22Rv1 (cell line): ENCODE results near the gene GLCCI1.
"Not testable (repeated sequence)": the region's sequence is repeated elsewhere in the genome, so short reads cannot be mapped to it uniquely, and the experiment has no call there.

Experiments used
- H3K27ac ChIP-seq: fragments of 450-650 bp; 2 replicates; pipeline ENCODE4 v1.5.1; 2017
- ZFX ChIP-seq: fragments of 450-650 bp; IDR thresholded peaks from 2 replicates; pipeline ENCODE4 v1.6.1; 2017; ENCODE audit warnings: antibody characterized with exemption, borderline replicate concordance
- TF ChIP-seq, protein P1 (sequence below): fragments of 450-650 bp; IDR thresholded peaks from 2 replicates; pipeline ENCODE4 v1.5.1; 2017; ENCODE audit warnings: mild to moderate bottlenecking

Gene GLCCI1

GRCh38 chr7:8057566-8057965 lies 89.0 kb downstream of the GLCCI1 start:
- no peak for TF ChIP-seq ZFX
- TF ChIP-seq, protein P1, sequence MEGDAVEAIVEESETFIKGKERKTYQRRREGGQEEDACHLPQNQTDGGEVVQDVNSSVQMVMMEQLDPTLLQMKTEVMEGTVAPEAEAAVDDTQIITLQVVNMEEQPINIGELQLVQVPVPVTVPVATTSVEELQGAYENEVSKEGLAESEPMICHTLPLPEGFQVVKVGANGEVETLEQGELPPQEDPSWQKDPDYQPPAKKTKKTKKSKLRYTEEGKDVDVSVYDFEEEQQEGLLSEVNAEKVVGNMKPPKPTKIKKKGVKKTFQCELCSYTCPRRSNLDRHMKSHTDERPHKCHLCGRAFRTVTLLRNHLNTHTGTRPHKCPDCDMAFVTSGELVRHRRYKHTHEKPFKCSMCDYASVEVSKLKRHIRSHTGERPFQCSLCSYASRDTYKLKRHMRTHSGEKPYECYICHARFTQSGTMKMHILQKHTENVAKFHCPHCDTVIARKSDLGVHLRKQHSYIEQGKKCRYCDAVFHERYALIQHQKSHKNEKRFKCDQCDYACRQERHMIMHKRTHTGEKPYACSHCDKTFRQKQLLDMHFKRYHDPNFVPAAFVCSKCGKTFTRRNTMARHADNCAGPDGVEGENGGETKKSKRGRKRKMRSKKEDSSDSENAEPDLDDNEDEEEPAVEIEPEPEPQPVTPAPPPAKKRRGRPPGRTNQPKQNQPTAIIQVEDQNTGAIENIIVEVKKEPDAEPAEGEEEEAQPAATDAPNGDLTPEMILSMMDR, result no peak
- H3K27ac ChIP-seq, result no peak overlapping the region

DNA sequence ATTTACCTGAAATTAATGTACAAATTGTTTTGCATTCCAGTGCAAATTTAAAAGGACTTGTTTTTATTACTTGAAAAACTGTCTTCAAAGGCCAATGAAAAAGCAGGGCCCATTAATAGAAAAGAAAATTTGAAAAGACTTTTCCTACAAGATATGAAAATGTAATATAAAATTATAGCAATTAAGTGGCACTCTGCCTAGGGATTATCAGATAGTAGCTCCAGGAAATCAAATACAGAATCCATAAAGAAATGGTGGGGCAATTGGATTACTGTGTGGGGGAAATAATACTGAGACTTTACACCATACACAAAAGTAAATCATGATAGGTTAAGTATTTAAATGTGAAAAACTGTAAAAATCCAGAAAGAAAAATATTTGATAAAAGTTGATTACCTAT lies 89.7 kb downstream of the GLCCI1 start:
- TF ChIP-seq, protein P1, result no peak
- TF ChIP-seq ZFX, result no peak

DNA sequence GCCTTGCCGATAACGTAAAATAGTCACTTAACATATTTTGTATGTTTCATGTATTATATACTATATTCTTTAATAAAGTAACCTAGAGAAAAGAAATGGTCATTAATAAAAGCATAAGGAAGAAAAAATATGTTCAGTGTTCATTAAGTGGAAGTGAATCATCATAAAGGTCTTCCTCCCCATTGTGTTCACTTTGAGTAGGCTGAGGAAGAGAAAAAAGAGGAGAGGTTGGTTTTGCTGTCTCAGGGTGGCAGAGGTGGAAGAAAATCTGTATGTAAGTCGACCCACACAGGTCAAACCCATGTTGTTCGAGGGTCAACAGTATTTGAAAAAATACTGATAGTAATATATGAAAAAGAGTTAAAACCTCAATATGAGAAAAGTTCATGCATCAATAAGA lies 90.3 kb downstream of the GLCCI1 start:
- TF ChIP-seq ZFX, result no peak
- TF ChIP-seq, protein P1, result no peak
- no peak overlapping the region for H3K27ac ChIP-seq

More for the DNA sequence above, 89.7 kb downstream of the GLCCI1 start:
- no peak overlapping the region for H3K27ac ChIP-seq

- H3K27ac ChIP-seq, result no peak overlapping the region
- TF ChIP-seq, protein P1, result no peak
- no peak for TF ChIP-seq ZFX
Observed at GRCh38 chr7:8060241-8060640, 91.6 kb downstream of the GLCCI1 start.

- H3K27ac ChIP-seq, result not testable (repeated sequence)
Observed at GRCh38 chr7:8063300-8063699, 94.7 kb downstream of the GLCCI1 start.

DNA sequence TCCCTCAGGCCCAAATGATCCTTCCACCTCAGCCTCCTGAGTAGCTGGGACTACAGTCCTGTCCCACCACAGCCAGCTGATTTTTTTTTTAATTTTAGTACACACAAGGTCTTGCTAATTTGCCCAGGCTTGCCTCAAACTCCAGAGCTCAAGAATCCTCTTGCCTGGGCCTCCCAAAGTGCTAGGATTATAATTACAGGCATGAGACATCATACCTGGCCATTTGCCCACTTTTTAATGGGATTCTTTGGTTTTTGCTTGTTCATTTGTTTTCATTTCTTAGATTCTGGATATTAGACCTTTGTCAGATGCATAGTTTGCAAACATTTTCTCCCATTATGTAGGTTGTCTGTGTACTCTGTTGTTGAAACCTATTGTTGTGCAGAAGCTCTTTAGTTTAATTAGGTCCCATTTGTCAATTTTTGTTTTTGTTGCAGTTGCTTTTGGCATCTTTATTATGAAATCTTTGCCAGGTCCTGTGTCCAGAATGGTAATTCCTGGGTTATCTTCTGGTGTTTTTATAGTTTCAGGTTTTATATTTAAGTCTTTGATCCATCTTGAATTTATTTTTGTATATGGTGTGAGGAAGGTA lies 95.2 kb downstream of the GLCCI1 start:
- TF ChIP-seq, protein P1, result no peak
- no peak for TF ChIP-seq ZFX
- no peak overlapping the region for H3K27ac ChIP-seq

GRCh38 chr7:8064828-8065227 lies 96.2 kb downstream of the GLCCI1 start:
- no peak for TF ChIP-seq ZFX
- TF ChIP-seq, protein P1, result no peak
- H3K27ac ChIP-seq, result no peak overlapping the region

GRCh38 chr7:8065356-8065813 lies 96.8 kb downstream of the GLCCI1 start:
- H3K27ac ChIP-seq, result no peak overlapping the region
- TF ChIP-seq, protein P1, result no peak
- TF ChIP-seq ZFX, result no peak
